ENCODE measurements around the gene CCDC85C.

Gene CCDC85C

DNA sequence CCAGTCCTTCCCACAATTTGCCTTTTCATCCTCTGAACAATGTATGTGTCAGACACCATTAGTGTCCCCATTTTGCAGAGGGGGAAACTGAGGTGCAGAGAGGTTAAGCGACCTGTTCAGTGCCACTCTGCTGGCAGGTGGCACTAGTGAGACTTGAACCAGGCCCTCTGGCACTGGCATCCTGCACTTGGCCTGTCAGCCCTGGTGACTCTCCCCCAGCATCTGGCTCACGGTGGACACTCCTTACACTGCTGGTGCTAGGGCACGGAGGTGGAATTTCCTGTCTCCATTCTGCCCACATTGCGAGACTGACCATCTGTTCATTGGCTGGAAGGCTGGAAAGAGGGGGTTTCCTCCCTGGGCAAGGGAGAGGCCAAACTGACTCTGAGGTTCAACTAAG, 74.1 kb downstream of the CCDC85C start:
- no peak for DNase-seq (ENCODE audit: low spot score)
- ChIA-PET CTCF (interaction anchor here (0.7 kb wide), 1 partner anchor 93 kb away, joined by 6 read pairs; no protein-coding TSS in a partner anchor), POLR2A (ENCODE audit: low non-redundant PET) (interaction anchor here (0.8 kb wide), 1 partner anchor 77 kb away, joined by 13 read pairs; no protein-coding TSS in a partner anchor)
- peak overlapping the region; percentile 60; the same call in 1 of the 2 replicates for H3K27ac ChIP-seq
- TF ChIP-seq, protein P1, sequence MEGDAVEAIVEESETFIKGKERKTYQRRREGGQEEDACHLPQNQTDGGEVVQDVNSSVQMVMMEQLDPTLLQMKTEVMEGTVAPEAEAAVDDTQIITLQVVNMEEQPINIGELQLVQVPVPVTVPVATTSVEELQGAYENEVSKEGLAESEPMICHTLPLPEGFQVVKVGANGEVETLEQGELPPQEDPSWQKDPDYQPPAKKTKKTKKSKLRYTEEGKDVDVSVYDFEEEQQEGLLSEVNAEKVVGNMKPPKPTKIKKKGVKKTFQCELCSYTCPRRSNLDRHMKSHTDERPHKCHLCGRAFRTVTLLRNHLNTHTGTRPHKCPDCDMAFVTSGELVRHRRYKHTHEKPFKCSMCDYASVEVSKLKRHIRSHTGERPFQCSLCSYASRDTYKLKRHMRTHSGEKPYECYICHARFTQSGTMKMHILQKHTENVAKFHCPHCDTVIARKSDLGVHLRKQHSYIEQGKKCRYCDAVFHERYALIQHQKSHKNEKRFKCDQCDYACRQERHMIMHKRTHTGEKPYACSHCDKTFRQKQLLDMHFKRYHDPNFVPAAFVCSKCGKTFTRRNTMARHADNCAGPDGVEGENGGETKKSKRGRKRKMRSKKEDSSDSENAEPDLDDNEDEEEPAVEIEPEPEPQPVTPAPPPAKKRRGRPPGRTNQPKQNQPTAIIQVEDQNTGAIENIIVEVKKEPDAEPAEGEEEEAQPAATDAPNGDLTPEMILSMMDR (conservative IDR thresholded peaks at IDR 0.05; ENCODE audit: low read depth): no peak

DNA sequence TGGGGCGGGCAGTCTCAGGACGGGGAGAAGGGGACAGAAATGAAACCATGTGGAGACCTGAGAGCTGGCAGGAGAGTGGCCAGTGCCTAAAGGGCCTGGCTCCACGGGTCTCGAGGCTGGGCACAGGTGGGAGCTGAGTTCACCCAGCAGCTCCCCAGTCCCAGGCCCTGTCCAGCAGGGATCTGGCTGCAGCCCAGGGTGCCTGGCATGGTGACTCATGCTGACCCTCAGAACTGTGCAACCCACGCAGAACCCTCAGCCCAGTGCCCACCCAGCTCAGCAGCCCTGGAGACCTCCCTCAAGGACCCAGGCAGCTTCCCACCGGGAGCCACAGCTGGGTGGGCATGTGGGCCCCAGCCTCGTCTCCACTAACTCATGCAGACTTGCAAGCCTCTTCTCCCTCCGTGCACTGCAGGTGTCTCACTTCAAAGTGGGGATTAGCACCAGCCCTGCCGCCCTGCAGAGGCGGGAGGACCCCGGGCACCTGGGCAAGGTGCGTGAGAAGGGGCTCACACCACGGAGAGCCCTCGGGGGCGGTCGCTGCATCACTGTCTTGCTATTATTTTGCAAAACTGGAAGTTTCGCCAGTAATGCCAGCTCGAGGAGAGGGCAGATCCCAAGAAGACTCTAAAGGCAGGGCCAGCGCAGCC, 76.5 kb downstream of the CCDC85C start:
- DNase-seq (ENCODE audit: low spot score): no peak
- TF ChIP-seq, protein P1 (conservative IDR thresholded peaks at IDR 0.05; ENCODE audit: low read depth): no peak
- ChIA-PET CTCF (no interaction called here), POLR2A (ENCODE audit: low non-redundant PET) (no interaction called here)
- H3K27ac ChIP-seq: peak overlapping the region; percentile 23

DNA sequence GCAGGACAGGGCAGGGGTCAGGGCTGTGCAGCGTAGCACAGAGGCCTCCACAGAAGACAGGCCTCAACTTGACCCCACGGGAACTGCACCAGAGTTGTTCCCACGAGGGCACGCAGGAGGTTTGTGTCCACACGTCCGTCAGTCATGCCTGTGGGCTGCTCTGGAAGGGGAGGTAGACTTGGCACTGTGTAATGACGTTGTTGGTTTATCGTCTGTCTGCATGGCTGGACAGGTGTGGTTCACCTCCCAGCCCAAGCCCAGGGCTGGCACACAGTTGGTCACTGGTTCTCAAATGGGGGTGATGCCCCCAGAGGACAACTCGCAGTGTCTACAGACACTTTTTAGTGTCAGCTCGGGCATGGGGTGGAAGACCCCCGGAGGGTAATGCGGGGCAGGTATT, 77.0 kb downstream of the CCDC85C start:
- TF ChIP-seq, protein P1 (conservative IDR thresholded peaks at IDR 0.05; ENCODE audit: low read depth): no peak
- DNase-seq (ENCODE audit: low spot score): no peak
- CTCF ChIA-PET: no interaction called here
- POLR2A ChIA-PET (ENCODE audit: low non-redundant PET): no interaction called here
- peak overlapping the region; percentile 23; the same call in 1 of the 2 replicates for H3K27ac ChIP-seq

DNA sequence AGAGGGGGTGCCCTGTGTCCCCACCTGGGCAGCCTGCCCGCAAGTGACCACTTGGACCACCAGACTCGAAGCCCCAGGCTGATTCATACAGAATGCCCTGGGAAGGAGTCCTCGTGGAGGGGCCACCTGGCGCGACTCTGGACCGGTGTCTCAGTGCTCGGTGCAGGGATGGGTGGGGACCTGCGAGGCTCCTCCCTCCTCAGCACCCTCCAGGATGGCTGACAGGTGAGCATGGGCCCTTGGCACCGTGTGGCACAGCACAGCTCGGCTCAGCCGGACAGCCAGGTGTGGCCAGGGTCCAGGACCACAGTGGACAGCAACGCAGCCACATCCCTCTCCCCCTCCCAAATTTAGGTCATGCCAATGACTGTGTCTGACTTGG, 78.3 kb downstream of the CCDC85C start:
- TF ChIP-seq, protein P1 (conservative IDR thresholded peaks at IDR 0.05; ENCODE audit: low read depth): no peak
- DNase-seq (ENCODE audit: low spot score): no peak
- CTCF ChIA-PET: interaction anchor here (0.7 to 0.9 kb wide), 2 partner anchors 35 to 103 kb away, joined by 3 to 4 read pairs; no protein-coding TSS in a partner anchor
- peak overlapping the region; percentile 64 for H3K27ac ChIP-seq
- POLR2A ChIA-PET (ENCODE audit: low non-redundant PET): no interaction called here

DNA sequence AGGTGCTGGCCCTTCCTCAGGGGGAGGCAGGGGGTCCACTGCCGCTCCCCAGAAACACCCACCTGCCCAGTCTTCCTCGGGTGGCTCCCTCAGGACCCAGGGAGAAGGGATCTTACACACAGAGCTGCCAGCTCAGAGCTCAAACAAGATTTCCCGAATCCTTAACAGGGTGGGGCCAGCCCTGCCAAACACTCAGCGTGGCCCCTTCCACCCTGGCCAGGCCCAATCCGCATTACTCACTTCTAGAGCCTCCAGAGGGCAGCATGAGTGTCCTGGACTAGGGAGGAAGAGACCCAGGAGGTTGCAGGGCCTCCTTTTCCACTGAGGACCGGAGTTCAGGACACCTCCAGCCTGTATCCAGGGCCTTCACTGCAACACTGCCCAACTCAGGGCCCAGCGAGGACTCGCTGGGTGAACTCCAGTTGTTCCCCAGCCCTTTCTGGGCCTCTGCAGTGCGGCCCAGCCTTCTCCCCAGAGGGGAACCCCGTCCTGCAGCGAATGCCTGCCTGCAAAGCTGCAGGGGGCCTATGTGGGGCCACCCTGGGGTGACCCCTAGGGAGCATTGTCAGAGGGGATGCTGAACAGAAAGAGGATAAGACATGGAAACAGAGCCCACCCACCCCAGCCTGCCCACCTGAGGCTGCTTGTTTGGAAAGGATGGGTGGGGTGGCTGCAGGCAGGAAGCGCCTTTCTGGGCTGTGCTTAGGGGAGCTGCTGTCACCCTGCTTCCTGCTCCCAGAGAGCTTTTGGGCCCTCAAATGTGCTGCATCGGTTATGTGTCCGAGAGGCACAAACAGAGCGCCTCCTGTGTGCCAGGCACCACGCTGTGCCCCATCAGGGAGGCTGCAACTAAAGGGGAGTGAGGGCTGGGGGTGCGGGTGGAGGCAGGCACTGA, 79.0 kb downstream of the CCDC85C start:
- CTCF ChIA-PET: interaction anchor here (0.7 to 0.8 kb wide), 2 partner anchors 36 to 79 kb away, joined by 3 read pairs; no protein-coding TSS in a partner anchor
- POLR2A ChIA-PET (ENCODE audit: low non-redundant PET): no interaction called here
- H3K27ac ChIP-seq: peak overlapping the region; percentile 64
- TF ChIP-seq, protein P1 (conservative IDR thresholded peaks at IDR 0.05; ENCODE audit: low read depth): peak; percentile 33; the same call in 1 of the 2 replicates
- DNase-seq (ENCODE audit: low spot score): peak; percentile 57

DNA sequence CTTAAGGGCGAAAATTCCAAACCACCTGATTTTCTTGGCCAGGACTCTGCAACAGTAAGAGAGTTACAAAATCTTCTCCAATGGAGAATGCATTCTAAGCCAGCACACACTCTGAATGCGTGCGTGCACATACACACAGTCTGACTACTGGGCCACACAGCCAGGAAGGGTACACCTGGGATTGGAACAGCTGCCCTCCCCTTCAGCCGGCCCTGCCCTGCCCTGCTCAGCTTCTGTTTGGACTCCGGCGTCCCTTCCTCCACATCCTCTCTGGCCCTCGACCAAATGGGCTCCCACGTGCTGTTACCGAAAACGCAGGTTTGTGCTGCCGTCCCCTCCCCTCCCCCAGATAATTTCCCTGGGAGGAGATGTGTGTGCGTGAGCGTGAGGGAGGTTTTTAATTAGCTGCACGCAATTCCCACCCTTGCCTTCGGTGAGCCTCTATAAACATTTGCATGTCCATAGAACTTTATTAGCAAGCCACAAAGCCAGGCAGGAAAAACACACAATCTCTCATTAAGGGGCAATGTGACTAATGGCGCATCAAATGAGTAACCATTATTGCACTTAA, 79.8 kb downstream of the CCDC85C start:
- TF ChIP-seq, protein P1 (conservative IDR thresholded peaks at IDR 0.05; ENCODE audit: low read depth): no peak
- ChIA-PET CTCF (interaction anchor here (0.7 to 0.8 kb wide), 2 partner anchors 80 to 510 kb away, joined by 3 read pairs; no protein-coding TSS in a partner anchor), POLR2A (ENCODE audit: low non-redundant PET) (no interaction called here)
- DNase-seq (ENCODE audit: low spot score): no peak
- H3K27ac ChIP-seq: peak overlapping the region; percentile 64

All from RWPE1 (cell line).